PC-3 (cell line): ENCODE data around the gene AGL. TPM values are rescaled to one million over a fixed set of nuclear protein-coding genes. Genes with fewer than 3 reads are reported as not detected.
"Not testable (repeated sequence)": the region's sequence is repeated elsewhere in the genome, so short reads cannot be mapped to it uniquely, and the experiment has no call there.

ENCODE experiments used
- ATAC-seq: fragments of 200-7000 bp; cut with Tn5 transposase; 2 replicates; pipeline ENCODE4 v1.9.1; 2020; ENCODE audit warnings: mild to moderate bottlenecking, moderate library complexity
- BruUV-seq: library from RNA; stranded (reverse); fragments of 400-500 nt; replicated peaks from 2 replicates; lab custom pipeline; 2021; lab: Mats Ljungman, UMichigan
- CTCF ChIA-PET: fragments of 300-600 bp; sonication (Branson Sonifier 250); formaldehyde crosslinking; loops from one replicate; lab custom pipeline; 2022; ENCODE audit warnings: antibody characterized with exemption; lab: Charles Lee
- POLR2A ChIA-PET: fragments of 300-600 bp; sonication (Branson Sonifier 250); formaldehyde crosslinking; loops from one replicate; lab custom pipeline; 2022; ENCODE audit warnings: antibody characterized with exemption; ENCODE audit not compliant: unreplicated experiment; lab: Charles Lee
- DNase-seq: peaks from one replicate; pipeline ENCODE4 v3.0.0-alpha.2; 2015
- H2AFZ ChIP-seq: fragments of 300-600 bp; sonication (generic); 2 replicates; pipeline ENCODE4 v1.6.0; 2016; ENCODE audit warnings: antibody characterized with exemption, low read length
- H3F3A ChIP-seq: fragments of 300-600 bp; sonication (generic); one replicate; pipeline ENCODE4 v1.6.0; 2017; ENCODE audit warnings: antibody characterized with exemption, low read length, control low read depth, mild to moderate bottlenecking; ENCODE audit not compliant: unreplicated experiment
- H3K27ac ChIP-seq: fragments of 300-600 bp; sonication (generic); 2 replicates; pipeline ENCODE4 v1.5.1; 2016; ENCODE audit warnings: mild to moderate bottlenecking, low read length
- H3K27me3 ChIP-seq: fragments of 300-600 bp; sonication (generic); 2 replicates; pipeline ENCODE4 v1.6.1; 2016; ENCODE audit warnings: low read length, mixed read lengths
- H3K36me3 ChIP-seq: fragments of 300-600 bp; sonication (generic); 2 replicates; pipeline ENCODE4 v1.6.1; 2016; ENCODE audit warnings: low read depth, mixed run types, low read length, mixed read lengths
- H3K4me1 ChIP-seq: fragments of 300-600 bp; sonication (generic); 2 replicates; pipeline ENCODE4 v1.5.1; 2016; ENCODE audit warnings: low read length; ENCODE audit not compliant: insufficient read depth
- H3K4me2 ChIP-seq: fragments of 300-600 bp; sonication (generic); 2 replicates; pipeline ENCODE4 v1.6.0; 2016; ENCODE audit warnings: low read length
- H3K4me3 ChIP-seq: fragments of 300-600 bp; sonication (generic); 2 replicates; pipeline ENCODE4 v1.5.1; 2016; ENCODE audit warnings: mild to moderate bottlenecking, low read length, mixed read lengths
- H3K79me2 ChIP-seq: fragments of 300-600 bp; sonication (generic); 2 replicates; pipeline ENCODE4 v1.6.1; 2017; ENCODE audit warnings: low read length, mixed read lengths
- H3K9ac ChIP-seq: fragments of 300-600 bp; sonication (generic); 2 replicates; pipeline ENCODE4 v1.6.0; 2016; ENCODE audit warnings: mild to moderate bottlenecking, low read length
- H3K9me2 ChIP-seq: fragments of 300-600 bp; sonication (generic); replicated peaks from 2 replicates; pipeline ENCODE4 v1.6.1; 2016; ENCODE audit warnings: mixed run types, low read length, mixed read lengths
- H3K9me3 ChIP-seq: fragments of 300-600 bp; sonication (generic); 2 replicates; pipeline ENCODE4 v1.6.1; 2016; ENCODE audit warnings: low read length, mixed read lengths
- H4K20me1 ChIP-seq: fragments of 300-600 bp; sonication (generic); 2 replicates; pipeline ENCODE4 v1.6.1; 2016; ENCODE audit warnings: low read length, mixed read lengths
- CTCF ChIP-seq: fragments of 300-600 bp; sonication (generic); conservative IDR thresholded peaks from 2 replicates; pipeline ENCODE4 v1.5.1; 2017; ENCODE audit warnings: antibody characterized with exemption, low read depth, mild to moderate bottlenecking, low read length
- EZH2 ChIP-seq: fragments of 300-600 bp; sonication (generic); IDR thresholded peaks from one replicate; pipeline ENCODE4 v1.6.1; 2017; ENCODE audit warnings: antibody characterized with exemption, mild to moderate bottlenecking, low read length; ENCODE audit not compliant: unreplicated experiment
- EZH2phosphoT487 ChIP-seq: fragments of 300-600 bp; sonication (generic); IDR thresholded peaks from 2 replicates; pipeline ENCODE4 v1.6.1; 2018; ENCODE audit warnings: mild to moderate bottlenecking, antibody characterized with exemption, low read length, borderline replicate concordance
- intact Hi-C: fragments of 100-400 bp; cut with micrococcal nuclease; formaldehyde crosslinking; loops from 2 replicates; pipeline ENCODE4 v1.9.0; 2023
- total RNA-seq: library from RNA; depleted of rRNA; stranded (reverse); fragments of >200 nt; gene quantifications from 2 replicates; pipeline ENCODE4 v1.2.3, GENCODE V29; 2014

The AGL gene
- total RNA-seq, 1 experiment from 2014 or later = 8.7 TPM

GRCh38 chr1:99956755-99957154, 106.6 kb downstream of the AGL start:
- Histone ChIP-seq H4K20me1 (no peaks in the 10 kb centered on the region), H3K27ac (no peak overlapping the region), H3K36me3 (no peaks in the 10 kb centered on the region), H2AFZ (no peak overlapping the region), H3K9me2 (no peaks in the 10 kb centered on the region), H3K9me3 (no peaks in the 10 kb centered on the region), H3F3A (no peaks in the 10 kb centered on the region), H3K4me3 (no peak overlapping the region), H3K4me2 (no peak overlapping the region), H3K9ac (no peak overlapping the region), H3K4me1 (no peaks in the 10 kb centered on the region), H3K79me2 (no peaks in the 10 kb centered on the region), H3K27me3 (no peaks in the 10 kb centered on the region)
- intact Hi-C loops = no loop called here
- CTCF ChIA-PET = no interaction called here
- DNase-seq = no peak
- BruUV-seq = no TSS peak
- POLR2A ChIA-PET = no interaction called here
- TF ChIP-seq CTCF = no peak
- no peak for TF ChIP-seq EZH2phosphoT487
- TF ChIP-seq EZH2 = no peak
- ATAC-seq = no peak

GRCh38 chr1:99957818-99958217, 107.7 kb downstream of the AGL start:
- ChIA-PET POLR2A (no interaction called here), CTCF (no interaction called here)
- Histone ChIP-seq H3K4me1 (peaks cover 6% of the 10 kb centered on the region), H3K4me3 (no peak overlapping the region), H3K9me2 (no peaks in the 10 kb centered on the region), H3K27ac (no peak overlapping the region), H3K36me3 (no peaks in the 10 kb centered on the region), H3K4me2 (no peak overlapping the region), H3K9me3 (no peaks in the 10 kb centered on the region), H3F3A (no peaks in the 10 kb centered on the region), H3K79me2 (no peaks in the 10 kb centered on the region), H3K9ac (no peak overlapping the region), H4K20me1 (no peaks in the 10 kb centered on the region), H2AFZ (no peak overlapping the region), H3K27me3 (no peaks in the 10 kb centered on the region)
- DNase-seq (no peak), ATAC-seq (no peak)
- TF ChIP-seq EZH2 (no peak), CTCF (no peak), EZH2phosphoT487 (no peak)
- no TSS peak for BruUV-seq
- intact Hi-C loops = no loop called here

- CTCF ChIA-PET, POLR2A ChIA-PET: not testable (repeated sequence)
Observed at GRCh38 chr1:99959189-99959705, 109.1 kb downstream of the AGL start.

GRCh38 chr1:99960260-99960659, 110.1 kb downstream of the AGL start:
- H3K4me3 ChIP-seq, BruUV-seq, H3K27me3 ChIP-seq, H3K27ac ChIP-seq, POLR2A ChIA-PET, H4K20me1 ChIP-seq, H3K9me3 ChIP-seq, intact Hi-C loops, H3K79me2 ChIP-seq, DNase-seq, ATAC-seq, CTCF ChIA-PET, H3K9ac ChIP-seq, H2AFZ ChIP-seq, H3K9me2 ChIP-seq, H3K36me3 ChIP-seq, H3K4me2 ChIP-seq, H3F3A ChIP-seq: not testable (repeated sequence)
- peaks cover 21% of the 10 kb centered on the region for H3K4me1 ChIP-seq

More at GRCh38 chr1:99959189-99959705, 109.1 kb downstream of the AGL start:
- H3K9me3 ChIP-seq, H3K9ac ChIP-seq, H3K9me2 ChIP-seq, H2AFZ ChIP-seq, H3K36me3 ChIP-seq, H3K27ac ChIP-seq, BruUV-seq, H3K27me3 ChIP-seq, ATAC-seq, H3F3A ChIP-seq, H3K4me2 ChIP-seq, H3K4me3 ChIP-seq, intact Hi-C loops, H4K20me1 ChIP-seq, DNase-seq, H3K79me2 ChIP-seq: not testable (repeated sequence)
- peaks cover 15% of the 10 kb centered on the region for H3K4me1 ChIP-seq
